Activated CD4-positive, alpha-beta memory T cell treated with anti-CD3 and anti-CD28 coated beads for 36 hours (primary cell): Measurements from ENCODE around the gene GPC5. TPM values are rescaled to one million over a fixed set of nuclear protein-coding genes. Genes with fewer than 3 reads are reported as not detected.

Source experiments
- CTCF ChIA-PET: fragments of 350-600 bp; sonication (Branson Sonifier 250); formaldehyde crosslinking; loops from one replicate; lab custom pipeline; 2021; ENCODE audit warnings: antibody characterized with exemption, inconsistent platforms; lab: Charles Lee
- POLR2A ChIA-PET: fragments of 350-600 bp; sonication (Branson Sonifier 250); formaldehyde crosslinking; loops from one replicate; lab custom pipeline; 2021; ENCODE audit warnings: antibody characterized with exemption; lab: Charles Lee
- DNase-seq: peaks from one replicate; pipeline ENCODE4 v3.0.0-alpha.2; 2020
- H3K27ac Mint-ChIP-seq: one replicate; pipeline ENCODE4 v1.8.0; 2021; ENCODE audit warnings: mixed read lengths
- H3K27me3 Mint-ChIP-seq: one replicate; pipeline ENCODE4 v1.8.0; 2021; ENCODE audit warnings: mixed read lengths
- H3K36me3 Mint-ChIP-seq: one replicate; pipeline ENCODE4 v1.8.0; 2021; ENCODE audit warnings: mixed read lengths
- H3K4me1 Mint-ChIP-seq: one replicate; pipeline ENCODE4 v1.8.0; 2021; ENCODE audit warnings: low read depth, mixed read lengths
- H3K4me3 Mint-ChIP-seq: one replicate; pipeline ENCODE4 v1.8.0; 2021; ENCODE audit warnings: mild to moderate bottlenecking, mixed read lengths
- H3K9me3 Mint-ChIP-seq: one replicate; pipeline ENCODE4 v1.8.0; 2021; ENCODE audit warnings: mixed read lengths
- intact Hi-C: fragments of 100-400 bp; cut with micrococcal nuclease; formaldehyde crosslinking; loops from one replicate; pipeline ENCODE4 v1.15.1; 2023
- total RNA-seq, 2 experiments: library from RNA; stranded (reverse); gene quantifications; one replicate each; pipeline ENCODE4 v1.2.3, GENCODE V29; 2021

Gene GPC5
- total RNA-seq, 2 experiments from 2014 or later, result 0.17 to 0.29 TPM

GRCh38 chr13:92578358-92578757, 1179.9 kb downstream of the GPC5 start:
- POLR2A ChIA-PET, result no interaction called here
- H3K9me3 Mint-ChIP-seq, result peaks cover 7% of the 10 kb centered on the region
- no peaks in the 10 kb centered on the region for H3K36me3 Mint-ChIP-seq
- H3K27me3 Mint-ChIP-seq, result no peaks in the 10 kb centered on the region
- no peak for DNase-seq
- no peaks in the 10 kb centered on the region for H3K4me1 Mint-ChIP-seq
- H3K27ac Mint-ChIP-seq, result no peak overlapping the region
- intact Hi-C loops, result no loop called here
- CTCF ChIA-PET, result no interaction called here
- no peak overlapping the region for H3K4me3 Mint-ChIP-seq

GRCh38 chr13:92589955-92590354, 1191.5 kb downstream of the GPC5 start:
- H3K4me1 Mint-ChIP-seq, result no peaks in the 10 kb centered on the region
- H3K4me3 Mint-ChIP-seq, result no peak overlapping the region
- no peak for DNase-seq
- no peaks in the 10 kb centered on the region for H3K27me3 Mint-ChIP-seq
- peaks cover 15% of the 10 kb centered on the region for H3K9me3 Mint-ChIP-seq
- no peak overlapping the region for H3K27ac Mint-ChIP-seq
- ChIA-PET CTCF (no interaction called here), POLR2A (no interaction called here)
- intact Hi-C loops, result no loop called here
- H3K36me3 Mint-ChIP-seq, result no peaks in the 10 kb centered on the region

GRCh38 chr13:92590503-92590908, 1192.1 kb downstream of the GPC5 start:
- ChIA-PET POLR2A (no interaction called here), CTCF (no interaction called here)
- intact Hi-C loops, result no loop called here

GRCh38 chr13:92591117-92591516, 1192.7 kb downstream of the GPC5 start:
- Mint-ChIP-seq H3K4me1 (no peaks in the 10 kb centered on the region), H3K4me3 (no peak overlapping the region), H3K36me3 (no peaks in the 10 kb centered on the region), H3K9me3 (peaks cover 13% of the 10 kb centered on the region), H3K27me3 (no peaks in the 10 kb centered on the region), H3K27ac (no peak overlapping the region)
- CTCF ChIA-PET, result no interaction called here
- no peak for DNase-seq
- POLR2A ChIA-PET, result no interaction called here
- intact Hi-C loops, result no loop called here

More at GRCh38 chr13:92590503-92590908, 1192.1 kb downstream of the GPC5 start:
- no peaks in the 10 kb centered on the region for H3K4me1 Mint-ChIP-seq
- no peak overlapping the region for H3K27ac Mint-ChIP-seq
- peaks cover 15% of the 10 kb centered on the region for H3K9me3 Mint-ChIP-seq
- no peaks in the 10 kb centered on the region for H3K27me3 Mint-ChIP-seq
- no peak overlapping the region for H3K4me3 Mint-ChIP-seq
- no peaks in the 10 kb centered on the region for H3K36me3 Mint-ChIP-seq
- no peak for DNase-seq

- intact Hi-C loops, result no loop called here
- H3K9me3 Mint-ChIP-seq, result peaks cover 8% of the 10 kb centered on the region
- H3K4me1 Mint-ChIP-seq, result no peaks in the 10 kb centered on the region
- H3K36me3 Mint-ChIP-seq, result no peaks in the 10 kb centered on the region
- no peak overlapping the region for H3K27ac Mint-ChIP-seq
- H3K27me3 Mint-ChIP-seq, result no peaks in the 10 kb centered on the region
- H3K4me3 Mint-ChIP-seq, result no peak overlapping the region
- ChIA-PET CTCF (no interaction called here), POLR2A (no interaction called here)
- no peak for DNase-seq
These were observed 1194.3 kb downstream of the GPC5 start for GRCh38 chr13:92592757-92593156.

GRCh38 chr13:92602560-92602959, 1204.1 kb downstream of the GPC5 start:
- Mint-ChIP-seq H3K27ac (no peak overlapping the region), H3K4me1 (no peaks in the 10 kb centered on the region), H3K36me3 (no peaks in the 10 kb centered on the region), H3K4me3 (no peak overlapping the region), H3K9me3 (peaks cover 3% of the 10 kb centered on the region), H3K27me3 (no peaks in the 10 kb centered on the region)
- ChIA-PET POLR2A (no interaction called here), CTCF (no interaction called here)
- no peak for DNase-seq
- intact Hi-C loops, result no loop called here

GRCh38 chr13:92609376-92609775, 1211.0 kb downstream of the GPC5 start:
- CTCF ChIA-PET, result no interaction called here
- Mint-ChIP-seq H3K4me1 (no peaks in the 10 kb centered on the region), H3K27me3 (no peaks in the 10 kb centered on the region), H3K36me3 (no peaks in the 10 kb centered on the region), H3K9me3 (no peaks in the 10 kb centered on the region), H3K4me3 (no peak overlapping the region), H3K27ac (no peak overlapping the region)
- POLR2A ChIA-PET, result no interaction called here
- intact Hi-C loops, result no loop called here
- DNase-seq, result no peak

- Mint-ChIP-seq H3K36me3 (no peaks in the 10 kb centered on the region), H3K9me3 (no peaks in the 10 kb centered on the region), H3K27ac (no peak overlapping the region), H3K27me3 (no peaks in the 10 kb centered on the region), H3K4me1 (no peaks in the 10 kb centered on the region), H3K4me3 (no peak overlapping the region)
- POLR2A ChIA-PET, result no interaction called here
- DNase-seq, result no peak
- intact Hi-C loops, result no loop called here
- CTCF ChIA-PET, result no interaction called here
These were observed 1214.5 kb downstream of the GPC5 start for GRCh38 chr13:92612892-92613291.

GRCh38 chr13:92613921-92614320, 1215.5 kb downstream of the GPC5 start:
- no peak overlapping the region for H3K27ac Mint-ChIP-seq
- no peak for DNase-seq
- no peaks in the 10 kb centered on the region for H3K4me1 Mint-ChIP-seq
- no peaks in the 10 kb centered on the region for H3K9me3 Mint-ChIP-seq
- H3K4me3 Mint-ChIP-seq, result no peak overlapping the region
- POLR2A ChIA-PET, result no interaction called here
- intact Hi-C loops, result no loop called here
- no peaks in the 10 kb centered on the region for H3K27me3 Mint-ChIP-seq
- H3K36me3 Mint-ChIP-seq, result no peaks in the 10 kb centered on the region
- CTCF ChIA-PET, result no interaction called here

GRCh38 chr13:92621985-92622384, 1223.6 kb downstream of the GPC5 start:
- Mint-ChIP-seq H3K27ac (no peak overlapping the region), H3K36me3 (no peaks in the 10 kb centered on the region), H3K9me3 (no peaks in the 10 kb centered on the region), H3K4me3 (no peak overlapping the region), H3K27me3 (no peaks in the 10 kb centered on the region), H3K4me1 (no peaks in the 10 kb centered on the region)
- intact Hi-C loops, result no loop called here
- ChIA-PET CTCF (no interaction called here), POLR2A (no interaction called here)
- no peak for DNase-seq

- intact Hi-C loops, result no loop called here
- no peak overlapping the region for H3K27ac Mint-ChIP-seq
- H3K4me3 Mint-ChIP-seq, result no peak overlapping the region
- ChIA-PET POLR2A (no interaction called here), CTCF (no interaction called here)
- no peaks in the 10 kb centered on the region for H3K4me1 Mint-ChIP-seq
- H3K9me3 Mint-ChIP-seq, result no peaks in the 10 kb centered on the region
- no peak for DNase-seq
- H3K36me3 Mint-ChIP-seq, result no peaks in the 10 kb centered on the region
- H3K27me3 Mint-ChIP-seq, result no peaks in the 10 kb centered on the region
These were observed 1224.5 kb downstream of the GPC5 start for GRCh38 chr13:92622905-92623304.

GRCh38 chr13:92626274-92626673, 1227.9 kb downstream of the GPC5 start:
- no peak overlapping the region for H3K4me3 Mint-ChIP-seq
- intact Hi-C loops, result no loop called here
- H3K4me1 Mint-ChIP-seq, result no peaks in the 10 kb centered on the region
- no peaks in the 10 kb centered on the region for H3K27me3 Mint-ChIP-seq
- CTCF ChIA-PET, result no interaction called here
- no peak for DNase-seq
- H3K36me3 Mint-ChIP-seq, result no peaks in the 10 kb centered on the region
- H3K9me3 Mint-ChIP-seq, result no peaks in the 10 kb centered on the region
- POLR2A ChIA-PET, result no interaction called here
- no peak overlapping the region for H3K27ac Mint-ChIP-seq

- POLR2A ChIA-PET, result no interaction called here
- H3K4me3 Mint-ChIP-seq, result no peak overlapping the region
- H3K27ac Mint-ChIP-seq, result no peak overlapping the region
- no peaks in the 10 kb centered on the region for H3K36me3 Mint-ChIP-seq
- DNase-seq, result no peak
- no peaks in the 10 kb centered on the region for H3K27me3 Mint-ChIP-seq
- no peaks in the 10 kb centered on the region for H3K4me1 Mint-ChIP-seq
- intact Hi-C loops, result no loop called here
- H3K9me3 Mint-ChIP-seq, result no peaks in the 10 kb centered on the region
- CTCF ChIA-PET, result no interaction called here
These were observed 1242.5 kb downstream of the GPC5 start for GRCh38 chr13:92640936-92641335.
